Brain microvascular endothelial cell (primary cell): ENCODE results near the gene HDAC9.

Experiments used
- DNase-seq: peaks from one replicate; pipeline ENCODE4 v3.0.0-alpha.2; 2020
- H3K27ac ChIP-seq: fragments of 250-450 bp; sonication (Bioruptor Pico); 2 replicates; pipeline ENCODE4 v1.5.1; 2020; ENCODE audit warnings: mild to moderate bottlenecking, moderate library complexity
- H3K27me3 ChIP-seq: fragments of 250-450 bp; sonication (Bioruptor Pico); replicated peaks from 2 replicates; pipeline ENCODE4 v1.5.1; 2020; ENCODE audit warnings: mild to moderate bottlenecking
- H3K36me3 ChIP-seq: fragments of 250-450 bp; sonication (Bioruptor Pico); replicated peaks from 2 replicates; pipeline ENCODE4 v1.5.1; 2020; ENCODE audit warnings: mild to moderate bottlenecking
- H3K4me3 ChIP-seq: 2 replicates; pipeline ENCODE4 v1.5.1; 2011; ENCODE audit warnings: low read depth, mild to moderate bottlenecking, control low read depth, low read length, moderate library complexity
- in situ Hi-C: cut with HindIII; loops from 2 replicates; pipeline ENCODE4 v1.10.0; 2017; ENCODE audit warnings: low sequenced_read_pairs, low pct_ligation_motif_present
- TF ChIP-seq, protein P1 (sequence below): IDR thresholded peaks from 2 replicates; pipeline ENCODE4 v1.5.1; 2011; ENCODE audit warnings: low read depth, mild to moderate bottlenecking, moderate library complexity, low read length, control low read depth, inconsistent platforms; ENCODE audit errors: missing control alignments

The HDAC9 gene

DNA sequence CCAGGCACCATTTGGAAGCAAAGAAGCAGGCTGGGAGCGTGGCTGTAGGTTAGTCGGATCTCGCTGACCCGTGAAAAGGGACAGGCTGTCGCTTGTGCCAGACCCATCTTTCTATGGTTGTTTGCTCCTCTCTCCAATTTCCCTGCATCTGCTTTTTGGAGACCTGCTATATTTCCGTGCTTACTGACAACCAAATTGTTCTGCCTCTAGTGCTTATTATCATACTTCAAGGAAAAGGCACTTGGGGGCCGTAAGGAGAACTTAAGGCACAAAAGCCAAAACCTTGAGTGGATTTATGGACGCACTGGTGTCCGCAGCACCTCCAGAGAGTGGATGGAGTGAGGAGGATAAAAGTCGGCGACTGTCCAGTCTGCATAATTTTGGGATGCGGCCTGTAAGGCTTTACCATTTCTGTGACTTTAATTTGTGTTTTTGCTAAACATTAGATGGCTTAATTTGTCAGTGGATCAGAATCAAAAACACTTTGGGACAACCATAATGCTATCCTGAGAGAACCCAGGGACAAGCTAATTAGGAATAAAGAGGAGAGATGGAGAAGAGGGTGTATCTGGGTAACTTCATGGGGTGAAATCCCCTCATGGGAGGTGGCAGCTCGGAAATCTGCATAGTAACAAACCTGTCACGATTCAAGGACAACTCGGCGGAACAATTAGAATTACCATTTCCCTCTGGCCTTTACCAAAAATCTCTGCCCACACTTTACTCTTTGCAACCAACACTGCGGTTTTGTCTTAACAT lies 206.7 kb downstream of the HDAC9 start:
- Histone ChIP-seq H3K4me3 (no peak overlapping the region), H3K27me3 (no peaks in the 10 kb centered on the region), H3K27ac (no peak overlapping the region), H3K36me3 (no peaks in the 10 kb centered on the region)
- TF ChIP-seq, protein P1, sequence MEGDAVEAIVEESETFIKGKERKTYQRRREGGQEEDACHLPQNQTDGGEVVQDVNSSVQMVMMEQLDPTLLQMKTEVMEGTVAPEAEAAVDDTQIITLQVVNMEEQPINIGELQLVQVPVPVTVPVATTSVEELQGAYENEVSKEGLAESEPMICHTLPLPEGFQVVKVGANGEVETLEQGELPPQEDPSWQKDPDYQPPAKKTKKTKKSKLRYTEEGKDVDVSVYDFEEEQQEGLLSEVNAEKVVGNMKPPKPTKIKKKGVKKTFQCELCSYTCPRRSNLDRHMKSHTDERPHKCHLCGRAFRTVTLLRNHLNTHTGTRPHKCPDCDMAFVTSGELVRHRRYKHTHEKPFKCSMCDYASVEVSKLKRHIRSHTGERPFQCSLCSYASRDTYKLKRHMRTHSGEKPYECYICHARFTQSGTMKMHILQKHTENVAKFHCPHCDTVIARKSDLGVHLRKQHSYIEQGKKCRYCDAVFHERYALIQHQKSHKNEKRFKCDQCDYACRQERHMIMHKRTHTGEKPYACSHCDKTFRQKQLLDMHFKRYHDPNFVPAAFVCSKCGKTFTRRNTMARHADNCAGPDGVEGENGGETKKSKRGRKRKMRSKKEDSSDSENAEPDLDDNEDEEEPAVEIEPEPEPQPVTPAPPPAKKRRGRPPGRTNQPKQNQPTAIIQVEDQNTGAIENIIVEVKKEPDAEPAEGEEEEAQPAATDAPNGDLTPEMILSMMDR: no peak
- no peak for DNase-seq
- in situ Hi-C loops: no loop called here

DNA sequence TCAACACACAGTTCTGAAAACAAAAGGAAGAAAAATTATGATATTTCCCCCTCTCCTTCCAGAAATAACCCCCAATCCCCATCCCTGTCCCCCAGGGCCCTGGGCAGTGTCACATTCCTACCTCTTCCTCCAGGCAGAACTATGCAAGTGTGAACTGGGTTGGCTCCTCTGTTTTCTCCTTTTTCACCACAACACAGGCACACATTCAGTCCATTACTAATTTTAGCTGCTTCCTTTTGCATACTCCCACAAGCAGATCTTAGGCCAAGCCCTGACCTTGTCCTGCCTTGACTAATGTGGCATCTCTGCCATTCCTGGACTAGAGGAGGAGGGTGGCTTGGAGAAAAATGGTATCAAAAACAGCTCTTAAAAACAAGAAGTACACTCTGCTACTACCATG lies 208.1 kb downstream of the HDAC9 start:
- Histone ChIP-seq H3K4me3 (no peak overlapping the region), H3K36me3 (no peaks in the 10 kb centered on the region), H3K27ac (no peak overlapping the region), H3K27me3 (no peaks in the 10 kb centered on the region)
- in situ Hi-C loops: no loop called here
- TF ChIP-seq, protein P1: no peak
- DNase-seq: no peak

DNA sequence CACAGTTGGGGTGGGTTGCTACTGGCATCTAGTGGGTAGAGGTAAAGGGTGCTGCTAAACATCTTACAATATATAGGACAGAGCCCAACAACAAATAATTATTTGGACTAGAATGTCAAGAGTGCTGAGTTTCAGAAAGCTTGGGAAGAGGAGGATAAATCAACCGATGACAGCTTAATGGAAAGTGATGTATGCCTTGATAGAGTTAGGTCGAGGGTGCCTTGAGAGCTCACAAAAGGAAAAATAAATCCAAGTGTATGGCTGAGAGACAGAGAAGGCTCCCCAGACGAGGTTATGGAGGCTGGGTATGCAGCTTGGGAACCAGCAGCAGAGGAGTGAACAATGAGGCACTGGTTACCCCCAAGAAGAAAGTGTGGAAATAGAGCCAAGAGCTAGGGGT lies 211.1 kb downstream of the HDAC9 start:
- in situ Hi-C loops: no loop called here
- H3K27me3 ChIP-seq: no peaks in the 10 kb centered on the region
- no peak for DNase-seq
- no peak overlapping the region for H3K27ac ChIP-seq
- TF ChIP-seq, protein P1: no peak
- no peaks in the 10 kb centered on the region for H3K36me3 ChIP-seq
- no peak overlapping the region for H3K4me3 ChIP-seq

DNA sequence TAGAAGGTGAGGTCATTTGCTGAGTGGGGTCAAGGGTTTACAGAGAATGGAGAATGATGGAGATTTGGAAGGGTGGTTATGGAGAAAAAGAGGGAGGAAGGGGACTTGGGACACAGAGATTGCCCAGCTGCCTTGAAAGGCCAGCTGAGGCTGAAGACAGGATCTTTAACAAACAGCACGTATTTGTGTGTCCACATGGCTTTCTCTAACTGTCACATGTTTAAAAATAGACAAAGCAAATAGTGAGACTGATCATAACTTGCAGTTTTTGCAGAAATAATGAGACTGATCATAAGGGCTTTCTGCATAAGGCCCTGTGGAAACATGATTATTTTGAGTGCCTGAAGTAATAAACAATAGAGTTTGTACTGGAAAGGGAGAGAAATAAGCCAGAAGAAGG lies 212.7 kb downstream of the HDAC9 start:
- no peaks in the 10 kb centered on the region for H3K36me3 ChIP-seq
- DNase-seq: no peak
- TF ChIP-seq, protein P1: no peak
- in situ Hi-C loops: no loop called here
- H3K27ac ChIP-seq: no peak overlapping the region
- no peak overlapping the region for H3K4me3 ChIP-seq
- no peaks in the 10 kb centered on the region for H3K27me3 ChIP-seq

DNA sequence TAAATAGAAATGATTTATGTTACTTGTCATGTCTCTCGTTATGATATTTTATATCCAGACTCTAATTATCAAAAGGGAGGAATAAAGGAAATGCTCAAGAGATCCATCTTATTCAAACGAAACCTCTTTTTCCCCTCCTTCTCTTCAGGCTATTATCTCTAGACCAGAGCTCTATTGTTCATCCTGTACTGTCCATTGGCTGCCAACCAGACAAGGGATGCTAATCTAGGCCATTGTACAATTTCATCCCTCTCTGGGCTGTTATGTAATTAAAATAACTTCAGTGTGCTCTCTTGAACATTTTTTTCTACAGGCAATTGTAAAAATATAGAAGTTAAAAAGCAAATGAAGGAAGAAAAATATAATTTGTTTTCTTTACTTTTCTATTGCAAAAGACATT lies 220.4 kb downstream of the HDAC9 start:
- no peaks in the 10 kb centered on the region for H3K27me3 ChIP-seq
- no peak for DNase-seq
- H3K27ac ChIP-seq: no peak overlapping the region
- no peaks in the 10 kb centered on the region for H3K36me3 ChIP-seq
- TF ChIP-seq, protein P1: no peak
- in situ Hi-C loops: no loop called here
- no peak overlapping the region for H3K4me3 ChIP-seq

DNA sequence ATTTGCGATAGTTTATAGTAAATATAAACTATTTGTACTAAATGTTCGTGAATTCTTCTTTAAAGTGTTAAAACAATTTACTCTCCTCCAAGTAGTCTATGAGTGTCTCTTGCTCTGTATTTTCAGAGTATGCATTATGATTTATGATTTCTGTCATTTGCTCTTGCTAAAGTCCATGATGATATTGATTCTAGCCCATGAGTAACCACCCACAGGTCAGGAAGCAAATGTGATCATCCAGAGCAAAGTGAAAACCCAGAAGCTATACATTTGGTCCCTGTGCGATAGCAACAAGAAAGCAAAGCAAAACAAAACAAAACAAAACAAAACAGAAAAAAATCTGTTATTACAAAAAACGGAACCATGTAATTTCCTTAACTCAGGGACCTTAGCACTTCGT lies 225.9 kb downstream of the HDAC9 start:
- in situ Hi-C loops: no loop called here
- Histone ChIP-seq H3K27me3 (no peaks in the 10 kb centered on the region), H3K36me3 (no peaks in the 10 kb centered on the region), H3K27ac (no peak overlapping the region), H3K4me3 (no peak overlapping the region)
- TF ChIP-seq, protein P1: no peak
- DNase-seq: no peak
